Stimulated activated CD8-positive, alpha-beta memory T cell treated with anti-CD3 and anti-CD28 coated beads, Interleukin-7, amount 100 ng/mL, for 48 hours (primary cell): ENCODE data around the gene RAI14.

Source experiments
- DNase-seq, 2 donors: peaks; one replicate each; pipeline ENCODE4 v3.0.0-alpha.2; 2020; ENCODE audit warnings: low read depth in 1 of 2; ENCODE audit errors: extremely low read depth in 1 of 2

RAI14 gene

DNA sequence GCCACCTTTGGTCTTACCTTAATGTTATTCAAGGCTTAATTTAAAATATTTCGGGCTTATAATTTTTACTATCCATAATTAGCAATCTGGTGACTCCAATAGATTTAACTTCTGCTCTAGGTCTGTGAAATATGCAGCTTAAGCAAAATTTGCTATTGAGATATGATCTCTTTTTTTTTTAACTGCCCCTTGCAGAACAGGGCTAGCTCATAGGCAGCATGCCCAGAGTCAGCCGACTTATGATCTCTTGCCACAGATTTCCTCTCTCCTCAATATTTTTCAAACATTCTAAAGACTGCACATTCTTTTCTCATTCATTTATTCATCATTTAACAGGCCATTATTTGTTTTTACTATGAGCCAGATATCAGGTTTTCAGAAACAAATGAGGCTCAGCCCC lies 187.4 kb downstream of the RAI14 start:
- no peak for DNase-seq

DNA sequence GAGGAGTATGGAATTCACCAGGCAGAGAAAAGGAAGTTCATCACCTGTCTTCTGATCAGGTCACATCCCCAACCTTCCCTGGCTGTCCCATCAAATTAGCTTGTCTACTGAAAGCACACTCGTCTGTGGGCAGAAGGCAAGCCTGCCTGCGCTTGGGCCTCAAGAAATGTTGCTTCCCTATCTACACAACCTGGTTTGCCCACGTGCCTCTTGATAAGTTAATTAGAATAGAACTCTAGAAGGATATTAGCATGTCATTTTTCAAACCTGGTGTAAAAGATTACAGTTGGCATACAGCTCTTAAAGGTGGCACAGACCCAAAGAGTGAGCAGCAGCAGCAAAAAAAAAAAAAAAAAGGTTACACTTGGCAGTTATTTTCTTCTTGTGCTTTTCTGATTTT lies 188.0 kb downstream of the RAI14 start:
- DNase-seq, result no peak

DNA sequence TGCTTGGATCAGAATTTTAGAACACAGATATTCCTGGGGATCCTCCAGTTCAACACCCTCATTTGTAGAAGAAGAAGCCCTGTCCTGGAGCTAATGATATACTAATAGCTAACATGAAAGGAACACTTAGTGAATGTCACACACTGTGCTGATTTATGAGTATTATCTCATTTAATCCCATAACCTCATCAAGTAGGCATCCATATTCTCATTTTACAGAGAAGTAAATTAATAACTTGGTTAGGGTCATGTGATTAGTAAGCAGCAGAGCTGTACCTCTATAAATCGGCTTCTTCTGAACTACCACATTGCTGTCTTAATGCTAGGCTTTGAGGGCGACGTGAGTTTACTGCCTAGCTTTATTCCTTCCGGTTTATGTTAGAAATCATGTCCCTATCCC lies 188.9 kb downstream of the RAI14 start:
- no peak for DNase-seq

DNA sequence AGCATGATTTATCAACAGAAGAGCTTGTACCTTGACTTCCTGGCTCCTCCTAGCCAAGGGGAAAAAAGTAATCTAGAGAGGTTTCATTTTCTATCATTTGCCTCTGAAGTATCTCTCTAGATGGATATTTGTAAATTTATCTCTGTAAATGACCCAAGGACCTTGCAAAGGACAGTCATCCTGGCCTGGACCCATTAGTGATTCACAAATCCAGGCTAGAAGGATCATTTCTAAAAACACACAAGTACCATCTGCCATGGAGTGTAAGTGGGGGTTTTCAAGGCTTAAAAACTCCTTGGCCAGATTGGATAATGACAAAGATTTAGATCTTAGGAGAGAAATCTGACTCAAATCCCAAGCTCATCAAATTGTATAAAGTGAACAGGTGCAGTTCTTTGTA lies 190.9 kb downstream of the RAI14 start:
- DNase-seq, result no peak

DNA sequence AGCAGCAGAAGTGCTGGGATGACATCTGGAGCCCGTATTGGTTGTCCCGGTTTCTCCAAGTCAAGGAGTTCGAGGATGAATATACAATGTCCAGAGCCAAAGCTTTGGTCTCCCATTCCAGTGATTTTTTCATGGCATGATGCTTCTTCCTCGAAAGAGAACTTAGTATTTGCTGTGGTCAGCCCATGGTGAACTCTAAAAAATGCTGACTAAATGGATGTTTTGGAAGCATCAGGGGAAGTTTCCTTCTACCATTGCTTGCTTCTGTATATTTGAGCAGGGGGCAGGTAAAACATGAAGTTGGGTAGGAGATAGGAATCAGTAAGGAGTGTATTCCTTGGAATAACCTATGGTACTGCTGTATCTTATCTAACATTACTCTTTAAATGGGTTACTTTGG lies 191.4 kb downstream of the RAI14 start:
- DNase-seq, result no peak

DNA sequence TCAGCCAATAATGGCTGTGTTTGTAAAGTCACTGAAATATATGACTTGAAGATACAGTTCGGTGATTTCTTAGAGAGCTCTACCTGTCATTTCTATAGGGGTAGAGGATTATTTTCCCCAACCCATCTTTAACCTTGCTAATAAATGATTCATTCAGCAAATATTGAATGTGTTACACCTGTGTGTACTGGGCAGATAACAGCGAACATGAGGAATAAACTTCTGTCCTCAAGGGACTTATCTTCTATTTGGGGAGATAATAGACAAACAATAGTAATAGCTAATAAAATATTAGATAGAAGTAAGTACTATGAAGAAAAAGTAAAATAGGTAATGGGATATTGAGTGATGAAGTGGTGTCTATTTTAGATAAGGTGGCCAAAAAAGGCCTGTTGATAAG lies 192.1 kb downstream of the RAI14 start:
- DNase-seq, result no peak

DNA sequence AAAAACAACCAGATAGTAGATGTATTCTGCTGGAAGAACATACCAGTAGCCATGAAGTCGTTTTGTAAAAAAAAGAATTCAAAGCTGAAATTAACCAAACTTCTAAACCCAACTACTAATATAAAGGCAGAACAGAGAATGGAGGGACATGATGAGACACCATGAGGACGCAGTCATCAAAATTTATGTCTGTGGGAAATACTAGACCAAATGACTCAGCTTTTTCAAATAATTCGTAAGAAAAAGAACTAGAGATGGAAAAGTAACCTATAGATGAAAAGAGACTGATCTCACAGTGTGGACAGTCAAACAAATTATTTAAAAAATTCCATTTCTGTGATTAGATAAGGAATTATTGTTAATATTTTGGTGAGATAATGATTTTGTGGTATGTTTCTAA lies 193.1 kb downstream of the RAI14 start:
- no peak for DNase-seq

DNA sequence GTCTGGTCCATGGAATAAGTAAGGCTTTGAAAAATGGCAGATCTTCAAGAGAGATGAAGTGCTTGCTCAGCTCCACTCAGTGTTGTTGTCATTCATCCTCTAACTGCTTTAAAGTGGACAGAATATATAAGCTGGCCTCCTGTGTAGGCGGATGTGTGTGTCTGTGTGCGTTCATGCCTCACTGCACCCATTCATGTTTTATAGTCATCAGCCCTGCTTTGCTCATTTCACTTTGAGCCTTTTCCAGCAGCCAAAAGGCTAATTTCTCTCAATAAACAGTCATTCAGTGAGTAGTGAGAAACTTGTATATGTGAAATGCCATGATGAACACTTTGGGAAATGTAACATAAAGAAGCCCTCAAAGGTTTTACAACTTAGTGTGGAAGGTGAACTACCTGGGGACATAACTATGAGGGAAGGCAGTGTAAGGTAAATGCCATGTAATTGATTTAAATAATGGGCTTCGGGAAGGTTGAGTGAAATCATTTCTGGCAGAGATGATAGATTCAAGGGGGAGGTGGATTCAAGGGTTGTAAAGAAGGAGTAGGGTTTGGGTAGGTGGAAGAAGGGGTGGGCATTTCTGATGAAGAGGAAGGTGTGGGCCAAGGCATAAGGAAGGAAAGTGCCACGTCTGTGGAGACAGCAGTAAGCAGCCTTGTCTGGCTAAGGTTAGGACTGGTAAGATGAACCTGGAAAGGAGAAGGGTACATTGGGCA lies 198.5 kb downstream of the RAI14 start:
- DNase-seq, result no peak

DNA sequence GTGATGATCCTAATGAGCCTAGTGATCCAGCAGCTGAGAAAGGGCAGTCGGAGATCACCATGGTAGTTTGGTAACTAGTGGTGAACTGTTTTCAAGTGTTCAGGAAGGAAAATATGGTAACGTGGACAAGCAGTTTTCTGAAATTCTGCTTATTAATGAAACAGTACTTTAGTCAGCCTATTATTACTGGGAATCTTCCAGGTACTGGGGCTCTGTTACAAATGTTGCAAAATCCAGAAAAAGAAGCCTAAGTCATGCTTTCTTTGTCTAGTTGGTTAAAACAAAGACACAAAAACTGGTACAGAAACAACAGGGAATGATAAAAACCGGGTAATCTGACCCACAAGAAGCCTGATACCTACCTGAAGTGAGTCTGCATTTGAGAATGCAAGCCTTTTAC lies 201.0 kb downstream of the RAI14 start:
- DNase-seq, result no peak

DNA sequence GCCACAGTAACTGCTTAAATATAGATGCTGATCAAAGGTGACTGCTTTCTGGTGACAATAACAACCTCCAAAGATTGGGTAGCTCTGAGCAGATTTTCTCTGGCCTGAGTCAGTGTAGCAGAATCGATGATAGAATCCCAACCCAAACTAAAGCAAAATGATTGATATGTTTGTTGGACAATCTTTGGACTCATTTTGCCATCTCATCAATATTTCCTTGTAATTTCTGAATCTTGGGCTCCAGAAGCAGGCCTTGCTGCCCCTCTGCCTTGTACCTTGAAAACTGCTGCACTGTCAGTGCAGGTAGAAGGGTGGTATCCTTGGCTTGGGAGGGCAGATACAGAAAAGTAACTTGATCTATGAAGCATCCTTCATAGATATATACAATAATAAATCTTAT lies 201.8 kb downstream of the RAI14 start:
- no peak for DNase-seq

DNA sequence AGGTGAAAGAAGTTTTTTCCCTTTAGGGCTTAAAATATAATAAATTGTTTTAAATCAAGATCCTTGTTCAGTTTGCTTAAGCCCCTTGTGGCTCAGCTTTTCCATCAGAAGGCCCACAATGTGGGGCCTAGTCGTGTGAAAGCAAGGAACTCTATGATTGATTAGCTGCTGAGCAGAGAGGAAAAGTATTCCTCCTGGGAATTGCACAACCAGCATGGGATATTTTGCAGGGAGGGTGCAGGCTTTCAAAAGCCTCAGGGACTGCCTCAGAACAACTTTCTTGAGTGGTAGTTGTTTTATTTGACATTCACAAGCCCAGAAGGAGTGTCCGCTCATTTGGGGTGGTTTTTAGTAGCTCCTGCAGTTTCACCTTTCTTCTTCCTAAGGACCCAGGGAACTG lies 202.7 kb downstream of the RAI14 start:
- no peak for DNase-seq

DNA sequence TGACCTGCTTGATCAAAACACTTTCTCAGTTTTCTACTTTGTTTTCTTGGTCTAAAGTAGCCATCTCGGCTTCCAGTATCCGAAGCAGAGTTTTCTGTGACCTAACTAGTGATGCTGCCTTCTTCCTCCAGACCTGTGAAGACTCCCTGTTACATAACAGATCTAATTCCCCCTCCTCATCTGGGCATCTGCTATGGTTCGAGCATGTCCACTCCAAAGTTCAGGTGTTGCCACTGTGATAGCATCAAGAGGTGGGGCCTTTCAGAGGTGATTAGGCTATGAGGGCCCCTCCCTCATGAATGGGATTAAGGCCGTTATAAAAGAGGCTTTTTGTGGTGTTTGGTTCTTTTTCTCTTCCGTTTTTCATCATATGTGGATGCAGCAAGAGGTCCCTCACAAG lies 203.1 kb downstream of the RAI14 start:
- no peak for DNase-seq

DNA sequence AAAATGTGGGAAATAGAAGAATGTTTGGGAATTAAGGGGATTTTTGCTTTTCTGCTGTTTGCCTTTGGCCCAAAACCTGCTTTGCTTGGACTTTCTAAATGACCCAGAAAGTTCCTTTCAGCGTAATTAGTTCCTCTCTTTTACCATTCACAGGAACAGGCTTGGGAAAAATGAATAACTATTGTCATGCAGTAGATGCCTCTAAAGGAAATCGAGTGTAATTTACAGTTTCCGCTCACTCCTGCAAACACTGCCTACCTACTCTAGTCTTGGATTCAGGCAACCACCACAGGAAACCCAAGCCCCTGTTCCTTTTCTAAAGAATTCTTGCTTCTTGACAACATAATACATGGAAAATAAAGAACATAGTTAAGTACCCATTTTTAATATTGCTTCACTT lies 207.8 kb downstream of the RAI14 start:
- no peak for DNase-seq

DNA sequence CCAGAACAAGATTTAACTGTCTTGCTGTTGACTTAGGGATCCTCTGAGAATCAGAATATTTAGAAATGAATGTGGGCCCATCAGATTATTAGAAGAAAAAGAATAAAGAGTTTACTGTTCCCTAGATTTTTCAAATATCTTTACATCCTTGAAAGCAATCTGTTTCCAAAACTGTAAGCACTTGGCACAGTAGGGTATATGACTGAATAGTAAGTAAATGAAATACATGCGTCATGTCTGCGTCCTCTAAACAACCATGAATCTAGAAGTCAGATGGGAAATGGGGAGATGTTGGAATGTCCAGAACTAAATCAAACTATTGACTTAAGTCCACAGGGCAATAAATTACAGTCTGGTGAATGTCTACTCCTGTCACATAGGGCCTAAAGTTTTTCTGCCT lies 209.0 kb downstream of the RAI14 start:
- no peak for DNase-seq

DNA sequence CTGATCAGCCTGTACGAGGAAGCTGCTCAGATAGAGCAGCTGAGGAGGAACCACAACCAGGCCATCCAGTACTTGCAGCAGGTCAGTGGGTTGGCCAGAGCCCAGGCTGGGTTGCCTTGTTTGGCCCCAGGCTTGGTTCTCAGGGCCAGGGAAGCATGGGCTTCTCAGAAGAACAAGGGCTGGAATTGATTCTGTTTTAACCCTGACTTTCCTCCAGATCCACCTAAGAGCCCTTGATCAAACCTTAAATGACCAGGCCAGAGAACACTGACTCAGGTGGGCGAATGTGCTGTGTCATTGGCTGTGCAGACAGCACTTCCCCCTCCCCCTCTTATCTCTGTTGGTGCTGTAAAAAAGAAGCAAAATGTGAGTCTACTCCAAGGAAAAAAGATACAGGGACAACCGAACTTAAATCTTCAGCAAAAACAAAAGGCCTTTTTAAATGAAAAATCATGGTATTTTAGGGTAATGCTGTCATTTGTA lies 210.9 kb downstream of the RAI14 start:
- no peak for DNase-seq

DNA sequence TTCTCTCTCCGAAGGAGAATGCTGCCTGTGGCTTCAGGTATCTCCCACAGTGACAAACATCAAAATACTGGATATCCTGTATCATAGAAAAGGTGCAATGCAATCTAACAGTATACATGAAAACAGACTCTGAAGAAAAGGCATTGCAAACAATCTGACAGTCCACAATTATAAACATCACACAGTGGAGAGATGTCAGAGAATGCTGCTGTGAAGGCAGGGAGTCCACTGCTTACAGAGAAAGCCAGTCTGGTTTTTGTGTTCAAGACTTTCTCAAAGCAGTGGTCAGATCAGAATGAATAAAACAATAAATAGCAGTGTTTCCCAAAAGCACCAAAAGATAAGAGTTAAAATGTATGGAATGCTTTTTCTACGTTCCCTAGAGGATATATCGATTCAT lies 211.5 kb downstream of the RAI14 start:
- DNase-seq, result no peak

DNA sequence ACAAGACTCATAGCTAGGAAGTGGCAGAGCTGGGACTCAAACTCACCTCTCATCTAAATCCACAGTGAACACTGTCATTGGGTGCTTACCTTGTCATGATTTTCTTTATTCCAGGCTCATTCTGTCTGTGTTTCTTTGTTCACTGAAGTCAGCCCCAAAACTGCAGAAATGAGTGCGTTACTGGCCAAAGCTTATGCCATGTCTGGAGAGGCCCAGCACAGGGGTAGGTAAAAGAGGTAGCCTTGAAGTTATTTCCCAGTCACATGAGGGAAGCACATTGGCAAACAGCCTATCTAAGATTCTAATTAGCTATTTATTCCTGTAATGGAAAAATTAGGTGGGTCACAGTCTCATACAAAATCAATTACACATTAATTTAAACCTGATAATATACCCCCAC lies 212.7 kb downstream of the RAI14 start:
- no peak for DNase-seq

DNA sequence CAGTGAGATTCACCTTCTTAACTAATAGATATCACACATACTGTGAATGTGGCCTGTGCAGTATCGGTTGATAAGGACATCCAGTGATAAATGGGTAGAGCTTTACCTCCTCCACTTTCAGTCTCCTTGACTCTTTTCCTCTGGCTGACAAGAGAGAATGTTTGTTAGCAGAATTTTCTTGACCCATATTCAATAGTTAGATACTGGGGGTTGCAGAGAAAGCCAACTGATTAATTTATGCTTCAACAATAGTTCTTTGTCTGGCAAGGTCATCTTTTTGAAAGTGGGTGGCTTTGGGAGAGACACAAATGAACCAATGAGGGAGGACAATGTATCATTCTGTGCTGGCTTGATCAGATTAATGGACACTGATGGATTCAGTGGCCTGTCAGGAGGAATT lies 213.1 kb downstream of the RAI14 start:
- DNase-seq, result no peak

DNA sequence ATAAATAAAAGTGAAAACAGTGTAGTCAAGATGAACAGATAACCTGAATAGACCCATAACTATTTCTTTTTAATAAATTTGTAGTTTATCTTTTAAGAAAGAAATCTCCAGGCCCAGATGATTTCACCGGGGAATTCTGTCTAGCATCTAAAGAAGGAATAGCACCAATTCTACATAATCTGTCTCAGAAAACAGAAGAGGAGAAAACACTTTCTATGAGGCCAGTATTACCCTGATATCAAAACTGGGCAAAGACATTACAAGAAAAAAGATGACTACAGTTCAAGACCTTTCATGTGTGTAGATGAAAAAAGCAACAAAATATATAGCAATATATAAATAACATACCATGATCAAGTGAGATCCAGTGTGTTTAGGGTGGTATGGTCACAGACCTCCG lies 214.3 kb downstream of the RAI14 start:
- no peak for DNase-seq

DNA sequence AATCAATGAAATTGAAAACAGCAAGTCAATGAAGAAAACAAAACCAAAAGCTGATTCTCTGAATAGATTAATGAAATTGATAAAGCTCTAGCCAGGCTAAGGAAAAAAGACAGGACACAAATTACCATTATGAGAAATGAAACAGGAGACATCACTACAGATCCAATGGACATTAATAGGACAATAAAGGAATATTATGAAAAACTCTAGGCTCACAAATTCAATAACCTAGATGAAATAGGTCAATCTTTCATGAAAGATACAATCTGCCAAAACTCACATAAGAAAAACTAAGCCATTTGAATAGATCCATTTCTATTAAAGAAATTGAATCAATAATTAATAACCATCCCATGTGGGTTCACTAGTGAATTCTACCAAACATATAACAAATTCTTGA lies 220.1 kb downstream of the RAI14 start:
- no peak for DNase-seq

DNA sequence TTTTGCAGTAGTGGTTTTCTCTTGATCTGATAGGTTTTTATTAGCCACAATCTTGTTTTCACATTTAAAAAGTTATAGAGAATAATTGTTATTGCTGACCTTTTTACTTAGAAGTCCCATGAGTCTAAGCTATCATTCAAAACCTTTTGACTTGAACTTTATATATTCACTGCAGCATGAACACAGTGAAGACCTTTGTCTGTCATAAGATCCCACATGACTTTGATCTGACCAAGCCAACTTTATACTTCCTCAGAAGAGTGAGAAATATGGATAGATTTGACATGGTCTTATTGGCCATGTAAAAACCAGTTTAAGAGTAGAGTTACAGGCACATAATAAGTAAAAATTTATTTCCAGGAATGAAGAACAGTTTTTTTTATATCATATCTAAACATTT lies 225.1 kb downstream of the RAI14 start:
- no peak for DNase-seq
